HG03460 (cell line): ENCODE results near the gene CARS2.
"Not testable (repeated sequence)": the region's sequence is repeated elsewhere in the genome, so short reads cannot be mapped to it uniquely, and the experiment has no call there.

ENCODE experiments used
- ATAC-seq: cut with Tn5 transposase; IDR thresholded peaks from one replicate; pipeline ENCODE4 v1.9.1; 2021; ENCODE audit not compliant: unreplicated experiment

The CARS2 gene

DNA sequence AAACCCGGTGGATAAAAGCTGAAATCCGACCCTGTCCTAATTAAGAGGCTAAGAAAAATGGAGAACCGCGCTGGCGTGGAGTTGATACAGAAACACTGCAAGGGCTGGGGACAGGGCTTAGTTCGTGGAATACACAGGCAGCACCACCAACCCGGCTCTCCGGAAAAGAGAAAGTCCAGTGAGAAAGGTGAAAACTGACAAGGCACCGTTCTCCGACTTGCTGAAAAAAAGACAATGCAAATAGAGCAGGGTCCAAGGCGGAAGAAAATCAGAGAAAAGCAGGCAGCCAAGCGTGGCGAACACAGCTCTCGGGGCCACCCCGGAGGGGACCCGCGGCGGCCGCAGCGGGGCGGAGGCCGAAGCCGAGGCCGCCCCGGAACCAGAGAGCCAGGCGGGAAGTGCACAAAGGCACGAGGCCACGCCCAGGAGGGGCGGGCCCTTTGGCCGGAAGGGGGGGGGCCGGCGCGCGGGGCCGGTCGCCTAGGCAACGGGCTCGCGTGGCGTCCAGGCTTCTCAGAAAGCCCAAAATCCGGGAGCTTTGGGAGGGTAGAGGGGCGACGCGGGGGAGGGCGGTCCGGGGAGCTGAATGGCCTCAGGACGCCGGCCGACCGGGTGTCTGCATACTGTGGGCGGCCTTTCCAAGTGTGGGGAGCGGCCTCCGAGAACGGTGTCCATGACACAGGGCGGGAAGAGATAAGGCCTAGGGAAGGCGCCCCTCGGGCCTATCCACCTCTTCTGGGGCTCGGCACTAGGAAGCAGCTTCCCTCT, 6.3 kb upstream of the CARS2 start:
- peak; percentile 27 for ATAC-seq

DNA sequence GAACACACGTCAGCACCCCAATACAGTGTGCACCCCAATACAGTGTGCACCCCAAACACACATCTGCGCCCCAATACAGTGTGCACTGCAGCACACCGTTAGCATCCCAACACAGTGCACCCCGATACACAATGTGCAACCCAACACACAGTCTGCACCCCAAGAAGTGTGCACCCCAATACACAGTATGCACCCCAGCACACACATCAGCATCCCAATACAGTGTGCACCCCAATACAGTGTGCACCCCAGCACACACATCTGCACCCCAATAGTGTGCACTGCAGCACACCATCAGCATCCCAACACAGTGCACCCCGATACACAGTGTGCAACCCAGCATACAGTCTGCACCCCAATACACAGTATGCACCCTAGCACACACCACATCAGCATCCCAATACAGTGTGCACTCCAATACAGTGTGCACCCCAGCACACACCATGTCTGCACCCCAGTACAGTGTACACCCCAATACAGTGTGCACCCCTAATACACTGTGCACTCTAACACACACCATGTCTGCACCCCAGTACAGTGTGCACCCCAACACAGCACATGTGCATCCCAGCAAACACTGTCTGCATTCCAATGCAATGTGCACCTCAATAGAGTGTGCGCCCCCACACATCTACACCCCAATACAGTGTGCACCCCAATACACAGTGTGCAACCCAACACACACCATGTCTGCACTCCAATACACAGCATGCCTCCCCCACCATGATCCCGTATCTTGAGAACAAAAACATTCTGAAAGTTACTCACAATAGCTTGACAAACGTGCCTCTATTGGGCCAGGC, 855 bp upstream of the CARS2 start:
- peak; percentile 1 for ATAC-seq

- no peak for ATAC-seq
Measured at GRCh38 chr13:110705356-110705825, 525 bp downstream of the CARS2 start.

DNA sequence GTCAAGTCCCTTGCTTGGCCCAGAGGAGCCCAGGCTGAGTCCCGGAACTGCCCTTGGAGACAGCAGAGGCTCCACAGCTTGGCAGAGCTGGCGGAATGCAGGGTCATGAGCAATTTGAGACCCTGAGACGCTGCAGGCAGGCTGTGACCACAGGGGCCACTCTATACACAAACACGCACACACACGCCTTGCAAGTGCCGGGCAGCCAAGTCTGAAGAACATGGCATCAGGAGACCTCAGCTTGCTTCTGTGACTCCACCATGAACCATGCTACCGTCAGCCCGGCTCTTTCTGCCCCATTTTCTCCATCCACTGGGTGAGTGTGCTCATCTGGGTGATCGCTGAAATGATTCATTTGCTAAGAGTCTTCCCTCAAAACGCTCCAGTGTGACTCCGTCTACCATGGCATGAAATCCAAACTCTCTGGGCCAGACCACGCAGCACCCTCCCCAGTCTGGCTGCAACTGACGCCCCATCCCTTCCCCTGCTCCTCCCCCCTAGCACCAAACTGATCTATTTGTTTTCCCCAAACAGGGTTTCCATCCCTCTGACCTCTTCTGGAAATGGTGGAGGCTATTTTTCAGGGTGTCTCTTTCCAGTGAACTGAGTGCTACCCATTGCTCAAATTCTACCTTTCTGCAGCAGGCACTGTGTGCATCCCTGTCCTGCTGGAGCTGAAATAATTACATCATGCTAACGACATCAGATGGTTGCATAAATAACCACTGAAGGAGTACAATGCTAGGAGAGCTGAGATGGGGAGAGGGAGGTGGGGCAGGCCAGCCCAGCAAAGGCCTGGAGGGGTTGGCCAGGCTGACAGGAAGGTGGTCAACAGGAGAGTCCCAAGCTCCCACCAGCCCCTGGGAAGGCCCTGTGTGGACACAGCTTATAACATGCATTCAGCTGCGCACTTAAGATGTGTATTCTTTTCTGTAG, 3.1 kb downstream of the CARS2 start:
- no peak for ATAC-seq

DNA sequence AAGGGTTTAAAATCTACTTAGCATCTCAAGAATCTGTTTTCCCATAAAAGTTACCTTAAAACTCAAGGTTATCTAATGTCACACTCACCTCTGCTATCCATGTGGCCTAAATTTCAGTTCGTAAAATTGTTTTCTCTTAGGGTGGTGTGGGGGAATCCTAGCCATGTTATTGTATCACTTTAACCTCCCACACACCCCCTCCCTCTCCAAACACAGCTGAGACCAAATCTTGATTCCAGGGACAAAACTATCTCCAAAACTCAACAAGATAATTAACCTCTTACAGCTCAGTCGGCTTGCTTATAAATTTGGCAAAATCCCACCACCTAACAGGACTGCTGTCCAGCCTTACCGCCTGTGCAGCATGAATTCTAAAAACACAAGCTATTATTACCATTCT, 3.8 kb downstream of the CARS2 start:
- ATAC-seq: no peak

DNA sequence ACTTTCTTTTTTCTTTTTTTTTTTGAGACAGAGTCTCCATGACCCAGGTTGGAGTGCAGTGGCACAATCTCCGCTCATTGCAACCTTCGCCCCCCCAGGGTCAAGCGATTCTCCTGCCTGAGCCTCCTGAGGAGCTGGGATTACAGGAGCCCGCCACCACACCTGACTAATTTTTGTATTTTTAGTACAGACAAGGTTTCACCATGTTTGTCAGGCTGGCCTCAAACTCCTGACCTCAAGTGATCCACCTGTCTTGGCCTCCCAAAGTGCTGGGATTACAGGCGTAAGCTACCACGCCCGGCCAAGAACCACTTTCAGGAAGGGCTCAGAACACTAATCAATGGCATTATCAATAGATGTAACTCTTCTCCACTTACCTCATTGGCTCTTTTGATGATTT, 4.9 kb downstream of the CARS2 start:
- ATAC-seq: not testable (repeated sequence)

DNA sequence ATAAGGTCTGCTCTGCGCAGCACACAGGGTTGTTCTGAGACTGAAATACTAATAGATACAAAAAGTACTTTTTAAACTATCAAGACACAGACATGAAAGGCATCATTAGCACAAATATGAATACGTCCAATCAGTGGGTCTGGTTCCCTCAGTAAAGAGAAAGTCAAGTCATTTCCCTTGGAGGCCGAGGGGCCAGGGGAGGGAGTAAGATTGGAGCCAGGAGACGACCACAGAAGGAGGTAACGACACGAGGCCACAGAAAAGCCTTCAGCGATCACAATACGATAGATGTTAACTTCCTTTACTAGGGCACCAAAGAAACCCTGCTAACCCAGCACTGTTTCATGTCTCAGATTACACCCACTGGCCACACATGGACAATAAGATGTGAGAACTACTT, 5.3 kb downstream of the CARS2 start:
- ATAC-seq: no peak

DNA sequence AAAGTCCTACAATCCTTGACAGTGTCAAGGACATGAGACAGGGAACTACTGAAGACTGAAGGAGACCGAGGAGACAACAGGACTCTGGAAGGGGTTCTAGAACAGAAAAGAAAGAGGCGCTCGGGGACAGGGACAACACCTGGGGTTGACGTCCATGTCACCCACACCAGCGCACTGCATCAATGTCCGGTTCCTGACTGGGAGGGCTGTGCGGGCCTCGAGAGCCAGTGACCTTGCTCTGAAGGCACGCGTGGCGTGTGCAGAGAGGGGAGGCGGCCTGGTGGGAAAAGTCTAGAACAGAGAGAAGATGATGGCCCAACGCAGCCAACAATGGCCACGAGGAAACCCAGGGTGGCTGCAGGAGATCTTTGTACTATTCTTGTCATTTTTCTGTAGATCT, 5.7 kb downstream of the CARS2 start:
- ATAC-seq: no peak

DNA sequence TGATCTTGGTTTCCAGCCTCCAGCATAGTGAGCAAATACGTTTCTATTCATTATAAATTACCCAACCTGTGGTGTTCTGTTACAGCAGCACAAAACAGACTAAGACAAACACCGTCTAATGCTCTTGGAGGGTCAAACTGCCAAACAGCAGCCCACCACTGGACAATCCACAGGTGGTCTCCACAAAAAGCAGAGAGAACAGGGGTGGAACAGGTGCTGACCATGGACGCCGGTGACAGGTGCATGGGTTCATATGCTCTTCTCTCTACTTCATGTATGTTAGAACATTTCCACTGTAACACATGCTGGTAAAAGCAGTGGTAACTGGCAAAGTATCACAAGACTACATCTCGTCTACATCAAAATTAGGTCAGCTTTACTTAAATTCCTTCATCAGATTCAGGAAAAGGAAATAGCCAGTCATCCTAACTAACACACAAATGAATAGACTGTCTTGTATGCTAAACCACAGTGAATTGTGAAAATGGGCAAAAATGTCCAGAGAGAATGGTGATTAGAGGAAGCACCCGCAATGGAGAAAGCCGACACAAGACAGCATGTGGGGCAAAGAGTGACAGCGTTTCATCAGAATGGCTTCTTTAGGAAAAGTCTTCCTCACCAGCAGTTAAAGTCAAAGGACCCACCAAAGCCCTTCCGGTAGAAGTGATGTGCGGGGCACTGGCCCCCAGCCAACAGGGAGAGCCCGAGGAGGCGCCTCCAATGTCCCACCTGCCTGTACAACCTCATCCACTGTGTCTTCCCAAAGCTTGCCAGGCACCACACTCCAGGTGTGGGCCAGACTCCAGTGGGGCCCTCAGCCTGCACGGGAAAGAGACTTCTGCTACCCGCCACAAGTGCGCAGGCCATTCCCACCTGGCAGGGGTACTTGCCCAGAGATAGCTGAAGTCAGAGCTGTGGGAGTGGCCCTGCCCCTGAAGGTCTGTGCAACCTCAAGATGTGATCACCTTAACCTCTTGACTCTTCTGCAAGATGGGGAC, 6.5 kb downstream of the CARS2 start:
- ATAC-seq: no peak

- ATAC-seq: no peak
Measured at GRCh38 chr13:110698689-110699088, 7.2 kb downstream of the CARS2 start.

GRCh38 chr13:110697842-110698241, 8.1 kb downstream of the CARS2 start:
- ATAC-seq: no peak

- ATAC-seq: no peak
Measured at GRCh38 chr13:110696776-110697175, 9.1 kb downstream of the CARS2 start.

- ATAC-seq: not testable (repeated sequence)
Measured at GRCh38 chr13:110695774-110696173, 10.1 kb downstream of the CARS2 start.

GRCh38 chr13:110690516-110690915, 15.4 kb downstream of the CARS2 start:
- ATAC-seq: no peak

DNA sequence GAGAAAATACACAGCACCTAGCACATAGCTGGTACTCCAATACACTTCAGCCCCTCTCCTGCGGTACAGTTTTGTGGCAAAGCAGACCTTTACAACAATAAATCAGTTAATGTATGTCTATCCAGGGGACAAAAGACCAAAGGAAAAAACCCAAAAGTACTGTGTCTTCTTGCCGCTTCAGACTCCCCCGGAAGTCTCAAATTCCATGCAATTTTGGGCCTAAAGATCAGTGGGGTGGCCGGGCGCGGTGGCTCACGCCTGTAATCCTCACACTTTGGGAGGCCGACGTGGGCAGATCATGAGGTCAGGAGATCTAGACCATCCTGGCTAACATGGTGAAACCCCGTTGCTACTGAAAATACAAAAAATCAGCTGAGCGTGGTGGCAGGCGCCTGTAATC, 16.2 kb downstream of the CARS2 start:
- no peak for ATAC-seq

DNA sequence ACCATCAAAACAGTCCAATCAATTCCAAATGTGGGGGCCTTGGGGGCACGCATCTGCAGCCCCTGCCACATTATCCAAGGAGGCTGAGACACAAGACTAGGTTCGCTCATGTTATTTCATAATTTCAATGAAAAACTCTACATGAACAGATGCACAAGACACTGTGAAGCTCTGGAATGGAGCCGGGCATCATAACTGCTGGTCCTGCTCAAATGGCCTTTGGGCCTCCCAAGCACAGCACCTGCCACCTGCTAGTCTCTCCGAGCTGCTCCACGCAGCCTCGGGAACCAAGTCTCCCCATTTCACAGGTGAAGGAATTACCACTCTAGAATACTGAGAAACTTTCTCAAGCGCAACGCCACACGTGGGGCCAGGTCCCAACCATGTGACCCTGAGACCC, 16.9 kb downstream of the CARS2 start:
- no peak for ATAC-seq

DNA sequence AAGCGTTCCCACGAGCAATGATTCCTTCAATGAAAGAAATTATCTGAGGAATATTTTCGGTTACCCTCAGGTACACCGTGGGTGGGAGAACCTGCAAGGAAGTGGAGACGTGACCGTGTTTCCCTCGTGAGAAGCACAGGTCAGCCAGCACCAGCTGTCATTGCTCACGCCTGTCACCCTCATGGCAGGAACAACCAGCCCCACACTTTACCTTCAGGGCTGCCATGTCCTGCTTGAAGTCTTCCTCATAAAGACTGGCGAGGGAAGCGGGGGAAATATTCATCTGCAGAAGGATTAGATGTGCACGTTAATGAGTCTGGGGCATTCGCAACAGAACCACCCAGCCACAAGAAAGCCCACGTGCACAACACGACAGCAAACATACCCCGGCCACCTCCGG, 18.2 kb downstream of the CARS2 start:
- no peak for ATAC-seq

- ATAC-seq: no peak
Measured at GRCh38 chr13:110685305-110686020, 20.5 kb downstream of the CARS2 start.

DNA sequence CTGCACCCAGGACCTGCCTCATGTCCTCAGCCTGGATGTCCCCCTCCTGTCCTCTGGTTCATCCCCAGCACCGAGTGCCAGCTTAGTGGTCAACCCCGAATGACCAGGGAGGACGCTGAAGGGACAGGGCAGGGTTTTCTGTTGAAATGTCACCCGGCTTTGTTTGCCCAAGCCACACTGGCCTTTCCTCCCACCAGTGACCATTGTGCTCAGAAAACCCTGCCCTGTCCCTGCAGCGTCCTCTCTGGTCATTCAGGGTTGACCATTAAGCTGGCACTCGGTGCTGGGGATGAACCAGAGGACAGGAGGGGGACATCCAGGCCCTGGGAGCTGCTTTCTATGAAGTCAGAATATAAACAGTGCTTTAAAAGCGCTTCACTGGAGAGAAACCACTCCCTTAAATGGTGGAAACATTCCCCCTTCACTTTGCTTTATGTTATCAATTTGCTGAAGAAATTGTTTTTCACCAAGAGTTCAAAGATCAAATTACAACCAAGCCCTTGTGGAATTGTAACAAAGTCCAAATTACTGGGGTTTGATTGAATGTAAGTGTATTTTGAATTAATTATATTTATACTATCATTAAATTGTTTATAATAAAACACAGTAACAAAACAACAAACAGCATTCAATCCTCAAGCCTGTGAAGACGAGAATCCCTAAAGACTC, 21.4 kb downstream of the CARS2 start:
- ATAC-seq: no peak
